GM18858 (cell line): Measurements from ENCODE around the gene OR10J5.
"Not testable (repeated sequence)": the region's sequence is repeated elsewhere in the genome, so short reads cannot be mapped to it uniquely, and the experiment has no call there.

Experiments used
- ATAC-seq: cut with Tn5 transposase; IDR thresholded peaks from one replicate; pipeline ENCODE4 v1.9.1; 2021; ENCODE audit not compliant: unreplicated experiment

OR10J5 gene, protein sequence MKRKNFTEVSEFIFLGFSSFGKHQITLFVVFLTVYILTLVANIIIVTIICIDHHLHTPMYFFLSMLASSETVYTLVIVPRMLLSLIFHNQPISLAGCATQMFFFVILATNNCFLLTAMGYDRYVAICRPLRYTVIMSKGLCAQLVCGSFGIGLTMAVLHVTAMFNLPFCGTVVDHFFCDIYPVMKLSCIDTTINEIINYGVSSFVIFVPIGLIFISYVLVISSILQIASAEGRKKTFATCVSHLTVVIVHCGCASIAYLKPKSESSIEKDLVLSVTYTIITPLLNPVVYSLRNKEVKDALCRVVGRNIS

DNA sequence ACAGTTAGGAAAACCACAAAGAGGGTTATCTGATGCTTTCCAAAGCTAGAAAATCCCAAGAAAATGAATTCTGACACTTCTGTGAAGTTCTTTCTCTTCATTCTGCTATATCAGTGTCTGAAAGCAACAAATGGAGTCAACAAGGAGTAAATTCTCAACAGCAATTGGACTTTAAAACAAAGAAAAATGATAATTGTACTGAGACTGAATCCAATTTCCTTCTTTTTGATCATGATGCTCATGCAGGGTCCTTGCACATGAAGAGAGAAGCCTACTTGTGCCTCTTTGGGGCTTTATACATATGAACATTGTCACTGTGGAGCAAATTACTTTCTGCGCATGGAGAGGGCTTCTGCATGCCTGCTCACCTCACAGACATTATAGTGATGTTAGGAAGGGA is at the start of gene OR10J5:
OR10J5 (minus strand) TSS at position 101 of the 400 bp plus-strand sequence; CDS start at position 101, 0 bp downstream.
- no peak for ATAC-seq

DNA sequence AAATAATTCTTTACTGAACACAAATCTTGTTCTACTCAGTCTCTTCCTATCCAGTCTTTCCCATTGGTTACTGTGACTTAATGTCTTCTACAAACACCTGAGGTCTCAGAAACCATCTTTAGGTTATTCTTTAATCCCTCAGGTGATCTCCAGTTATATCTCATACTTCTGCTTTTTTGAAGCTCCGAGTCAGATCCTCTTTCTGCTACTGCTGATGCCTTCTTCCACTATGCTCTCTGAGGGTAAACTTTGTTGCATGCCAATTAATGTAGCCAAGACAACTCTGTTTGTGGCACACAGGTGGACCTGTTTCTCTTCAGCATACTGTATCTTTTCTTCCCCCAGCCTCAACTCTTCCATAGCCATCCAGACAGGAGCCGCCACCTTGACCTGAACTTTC is 48.7 kb upstream of the OR10J5 start:
- ATAC-seq: no peak

DNA sequence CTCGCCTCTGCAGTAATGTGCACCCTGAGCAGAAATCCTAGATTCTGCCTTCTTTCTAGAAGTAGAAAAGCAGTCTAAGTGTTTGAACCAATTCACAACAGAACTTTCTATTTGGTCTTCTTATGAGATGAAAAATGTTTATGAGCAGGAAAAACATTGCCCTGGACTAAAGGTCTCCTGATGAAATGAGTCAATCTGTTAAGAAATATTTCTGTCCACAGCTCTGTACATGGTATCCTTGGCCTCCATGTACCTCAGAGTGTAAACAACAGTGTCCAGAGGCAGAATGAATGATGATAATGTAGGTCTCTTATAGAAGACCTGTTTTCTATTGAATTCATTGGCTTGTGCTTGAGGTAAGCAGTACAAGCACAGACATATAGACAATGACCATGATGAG is 45.6 kb upstream of the OR10J5 start:
- no peak for ATAC-seq

DNA sequence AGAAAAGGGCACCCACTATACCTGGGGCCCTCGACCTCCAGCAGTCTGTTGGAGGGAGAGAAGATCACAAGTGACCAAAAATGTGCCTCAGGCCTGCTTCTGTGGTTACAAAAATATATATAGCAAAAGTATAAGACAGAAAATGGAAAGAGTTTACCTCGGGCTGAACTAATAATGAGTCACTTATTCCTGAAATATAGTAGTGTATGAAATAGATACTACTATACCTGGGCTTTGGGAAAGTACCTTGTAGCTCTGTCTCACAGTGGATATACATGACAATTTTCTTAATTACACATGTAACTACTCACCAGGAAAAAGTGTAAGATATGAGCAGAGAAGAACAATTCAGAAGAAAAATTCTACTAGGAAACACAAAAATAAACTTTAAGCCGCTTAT is 44.5 kb upstream of the OR10J5 start:
- ATAC-seq: peak; percentile 47

DNA sequence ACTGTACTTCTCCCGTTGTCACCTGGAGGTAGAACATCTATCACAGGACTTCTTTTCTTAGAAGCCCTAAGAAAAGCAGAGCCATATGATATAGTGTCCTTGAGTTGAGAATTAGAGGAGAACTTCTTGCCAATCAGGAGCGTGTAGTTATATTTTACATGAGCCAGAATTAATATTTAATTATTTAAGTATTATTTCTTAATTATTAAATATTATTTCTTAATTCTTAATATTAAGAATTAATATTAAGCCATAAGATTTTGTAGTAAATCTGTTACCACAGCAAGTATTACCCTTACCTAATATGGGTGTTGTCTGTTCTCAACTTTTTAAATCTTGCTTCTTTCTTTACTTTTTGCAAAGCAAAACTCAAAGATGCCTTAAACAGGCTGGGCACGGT is 41.6 kb upstream of the OR10J5 start:
- no peak for ATAC-seq

DNA sequence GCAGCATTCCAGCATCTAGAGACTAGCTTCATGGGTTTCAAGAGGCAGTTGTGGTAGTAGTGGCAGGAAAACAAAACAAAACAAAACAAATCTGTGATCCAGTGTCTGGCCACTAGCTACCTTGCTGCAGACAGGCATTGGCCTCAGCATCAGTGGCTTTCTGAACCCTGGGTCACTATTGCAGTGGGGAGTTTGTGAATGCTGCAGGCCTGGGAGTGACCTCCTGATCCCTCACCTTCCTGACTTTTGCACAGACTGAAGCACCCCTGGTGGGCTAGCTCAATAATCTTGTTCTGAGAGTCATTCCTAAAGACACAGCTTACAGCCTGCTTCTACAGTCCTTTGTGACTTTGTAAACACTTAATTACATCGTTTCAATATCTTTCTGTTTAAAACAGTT is 26.9 kb upstream of the OR10J5 start:
- ATAC-seq: no peak

DNA sequence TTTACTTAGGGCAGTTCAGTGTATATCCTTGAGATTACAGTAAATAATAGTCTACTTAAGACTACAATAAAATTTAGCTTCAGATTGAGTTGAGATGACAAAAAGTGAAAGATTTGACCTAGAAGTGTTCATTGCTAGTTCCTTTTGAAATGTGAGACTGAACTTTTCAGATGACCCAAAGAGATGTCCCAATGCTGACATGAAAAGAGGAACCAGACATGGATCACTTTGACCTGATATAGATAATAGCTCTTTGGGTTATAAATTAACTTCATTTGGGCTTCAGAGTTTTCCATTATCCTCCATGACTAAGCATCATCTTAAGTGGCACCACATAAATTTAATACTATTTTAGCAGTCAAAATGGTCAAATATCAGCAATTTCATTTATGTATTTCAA is 25.7 kb upstream of the OR10J5 start:
- ATAC-seq: no peak

DNA sequence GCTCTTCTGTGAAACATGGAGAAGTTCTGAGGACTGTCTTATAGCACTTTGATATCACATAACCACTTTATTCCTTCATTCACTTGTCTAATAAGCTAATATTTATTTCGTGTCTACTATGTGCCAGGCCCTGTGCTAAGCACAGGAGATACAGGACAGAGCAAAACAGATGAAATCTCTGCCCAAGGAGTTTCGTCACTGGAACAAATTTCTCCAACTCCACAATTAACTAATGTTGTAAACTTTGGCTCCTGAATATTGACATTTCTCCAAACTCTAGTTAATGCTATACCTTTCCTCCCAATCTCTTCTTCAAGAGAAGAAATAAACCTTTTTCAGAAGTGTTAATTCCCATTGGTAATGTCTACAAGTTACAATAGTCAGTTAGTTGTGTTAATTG is 24.8 kb upstream of the OR10J5 start:
- no peak for ATAC-seq

DNA sequence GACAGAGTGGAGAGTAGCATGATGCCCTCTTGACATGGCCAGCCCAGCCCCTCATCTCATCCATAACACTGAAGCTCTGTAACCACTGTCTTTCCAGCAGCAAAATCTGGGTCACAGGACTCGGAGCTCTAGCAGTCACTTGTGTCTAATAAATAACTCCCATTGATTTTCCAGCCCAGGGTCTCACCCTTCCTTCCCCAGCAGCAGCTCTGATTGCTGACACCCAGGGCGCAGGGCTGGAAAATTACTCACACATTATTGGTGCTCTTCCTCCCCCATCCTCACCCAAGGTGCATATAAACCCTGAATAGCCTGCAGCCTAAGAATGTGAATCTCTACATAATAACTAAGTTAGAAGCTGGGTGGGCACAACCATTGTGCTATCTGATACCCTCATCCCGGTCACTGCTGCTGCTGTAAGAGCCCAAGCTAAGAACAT is 21.1 kb upstream of the OR10J5 start:
- no peak for ATAC-seq

DNA sequence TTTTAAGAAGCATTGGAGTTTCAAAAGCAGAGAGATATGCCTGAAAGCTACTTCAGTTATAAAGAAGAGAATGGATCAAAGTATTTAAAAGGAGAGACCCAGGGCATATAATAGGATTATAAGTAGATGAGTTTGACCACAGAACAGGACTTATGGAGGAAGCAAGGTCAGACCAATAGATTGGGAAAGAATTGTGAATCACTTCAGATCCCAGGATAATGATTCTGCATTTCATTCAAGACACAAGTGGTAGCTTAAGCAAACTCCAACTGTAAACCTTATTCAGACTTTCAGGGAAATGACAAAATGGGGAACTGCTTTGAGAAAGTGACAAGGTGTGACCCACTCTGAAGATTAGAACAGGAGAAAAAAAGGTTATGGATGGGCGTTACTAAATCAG is 18.9 kb upstream of the OR10J5 start:
- no peak for ATAC-seq

DNA sequence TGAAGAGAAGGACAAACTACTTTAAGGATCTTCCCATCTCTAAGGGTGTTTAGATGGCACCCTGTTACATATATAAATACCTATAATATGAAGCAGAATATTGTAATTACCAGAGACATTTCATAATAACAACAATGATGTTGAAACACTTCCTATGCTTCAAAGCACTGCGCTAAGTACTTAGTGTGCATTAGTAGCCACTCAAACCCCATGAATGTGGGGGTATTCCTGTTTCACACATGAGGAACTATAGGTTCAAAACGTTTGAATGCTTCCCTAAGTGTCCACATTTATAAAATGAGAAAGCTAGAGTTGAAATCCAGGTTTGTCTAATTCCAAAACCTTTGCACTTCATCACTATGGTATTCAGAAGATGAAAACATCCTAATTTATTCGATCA is 18.5 kb upstream of the OR10J5 start:
- ATAC-seq: no peak

DNA sequence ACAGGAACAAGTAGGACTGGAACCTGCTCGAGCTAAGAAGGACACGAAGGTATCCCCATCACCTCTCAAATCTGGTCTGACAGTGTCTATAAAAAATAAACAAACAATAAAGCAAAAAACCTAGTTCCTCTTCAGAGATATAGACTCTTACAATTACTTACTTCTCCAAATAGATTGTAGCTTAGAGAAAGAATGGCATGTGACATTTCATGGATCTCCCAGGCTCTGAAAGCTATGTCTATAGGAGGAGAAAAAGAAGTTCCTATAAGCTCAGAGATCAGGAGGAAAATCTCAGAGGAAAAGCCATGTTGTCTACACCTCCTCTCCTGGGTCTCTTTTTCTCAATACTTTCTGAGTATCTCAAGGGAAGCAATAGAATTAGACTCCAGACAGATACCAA is 12.3 kb upstream of the OR10J5 start:
- ATAC-seq: no peak

DNA sequence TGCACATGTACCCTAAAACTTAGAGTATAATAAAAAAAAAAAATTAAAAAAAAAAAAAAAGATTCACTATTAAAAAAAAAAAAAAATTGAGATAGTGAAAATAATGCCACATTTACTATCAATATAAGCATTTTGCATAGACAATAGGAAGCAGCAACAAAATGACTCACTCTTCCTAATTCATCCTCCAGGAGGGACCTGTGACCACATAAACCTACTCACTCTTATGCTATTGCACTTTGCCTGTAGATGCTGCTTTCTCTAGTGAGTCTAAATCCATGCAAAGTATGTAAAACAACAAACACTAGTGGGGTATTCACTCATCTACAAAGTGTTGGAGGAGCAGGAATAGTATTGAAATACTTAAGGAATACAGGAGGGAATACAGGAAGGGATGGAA is 2.9 kb downstream of the OR10J5 start:
- ATAC-seq: no peak

DNA sequence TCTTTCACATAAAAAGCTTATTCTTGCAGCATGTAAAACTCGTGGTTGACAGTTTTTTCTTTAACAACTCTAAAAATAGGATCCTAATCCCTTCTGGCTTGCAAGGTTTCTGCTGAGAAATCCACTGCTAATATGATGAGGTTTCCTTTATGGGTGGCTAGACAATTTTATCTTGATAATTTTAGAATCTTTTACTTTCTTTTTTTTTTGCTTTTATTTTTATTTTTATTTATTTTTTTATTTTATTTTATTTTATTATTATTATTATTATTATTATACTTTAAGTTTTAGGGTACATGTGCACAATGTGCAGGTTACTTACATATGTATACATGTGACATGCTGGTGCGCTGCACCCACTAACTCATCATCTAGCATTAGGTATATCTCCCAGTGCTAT is 11.0 kb downstream of the OR10J5 start:
- not testable (repeated sequence) for ATAC-seq

DNA sequence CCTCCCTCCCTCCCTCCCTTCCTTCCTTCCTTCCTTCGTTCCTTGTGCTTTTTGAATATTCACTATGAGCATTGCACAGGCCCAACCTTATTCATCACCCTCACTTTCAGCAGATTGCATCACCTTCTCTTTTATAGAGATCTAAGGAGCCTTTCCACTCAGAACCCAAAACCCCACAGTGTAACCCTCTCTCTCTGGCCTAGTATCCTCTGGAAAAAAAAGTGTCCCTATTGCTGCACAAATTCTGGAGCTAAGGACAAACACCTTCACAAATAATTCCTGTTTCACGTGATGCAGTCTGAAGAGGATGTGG is 25.6 kb downstream of the OR10J5 start:
- ATAC-seq: no peak

DNA sequence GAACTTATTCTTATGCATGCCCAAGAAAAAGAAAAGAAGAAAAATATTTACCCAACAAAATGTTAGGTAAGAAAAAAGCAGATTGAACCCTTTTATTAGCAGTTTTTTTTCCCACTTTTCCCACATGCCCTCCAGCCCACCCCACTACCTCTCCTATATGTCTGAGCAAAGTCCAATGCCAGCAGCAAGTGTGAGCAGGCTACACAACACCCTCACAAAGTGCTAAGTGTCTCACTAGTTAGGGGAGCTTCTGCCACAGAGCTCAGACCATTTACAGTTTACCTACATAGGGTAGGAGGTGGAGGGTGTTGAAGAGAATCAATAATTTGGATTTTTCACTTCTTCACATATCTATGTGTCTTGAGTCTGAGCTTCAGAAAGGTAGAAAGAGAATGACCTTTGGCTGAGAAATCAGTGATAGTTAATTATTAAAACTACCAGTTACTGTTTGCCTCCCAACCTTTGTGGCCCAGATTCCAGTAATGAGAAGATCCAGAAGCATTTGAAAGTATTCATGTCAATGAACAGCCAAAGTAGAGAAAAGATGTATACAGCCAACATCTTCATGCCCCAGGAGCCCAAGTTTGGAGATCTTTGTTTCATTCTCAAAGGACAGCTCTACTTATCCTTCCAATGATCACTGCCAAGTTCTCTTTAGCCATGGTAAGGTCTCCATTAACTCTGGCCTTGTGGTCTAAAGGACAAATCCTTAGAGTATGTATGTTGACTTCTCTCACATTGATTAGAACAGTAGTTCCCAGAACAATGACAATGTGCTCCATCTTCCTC is 26.2 kb downstream of the OR10J5 start:
- ATAC-seq: no peak

DNA sequence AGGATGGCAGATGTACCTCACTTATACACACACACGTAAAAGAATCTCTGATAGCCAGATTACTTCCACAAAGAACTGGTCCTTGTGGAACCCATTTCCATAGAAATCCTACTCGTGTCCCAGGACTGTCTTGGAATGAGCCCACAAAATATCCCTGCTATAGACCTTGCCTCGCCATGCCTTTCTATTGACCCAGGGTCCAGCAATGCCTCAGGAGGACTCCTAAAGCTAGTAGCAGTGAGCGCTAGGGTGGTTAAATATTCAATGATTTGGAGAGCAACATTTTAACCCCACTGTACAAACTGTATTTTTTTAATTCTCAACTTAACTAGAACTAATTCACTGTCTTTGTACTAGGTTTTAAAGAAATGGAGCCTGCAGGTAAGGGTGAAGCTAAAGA is 26.9 kb downstream of the OR10J5 start:
- ATAC-seq: no peak

DNA sequence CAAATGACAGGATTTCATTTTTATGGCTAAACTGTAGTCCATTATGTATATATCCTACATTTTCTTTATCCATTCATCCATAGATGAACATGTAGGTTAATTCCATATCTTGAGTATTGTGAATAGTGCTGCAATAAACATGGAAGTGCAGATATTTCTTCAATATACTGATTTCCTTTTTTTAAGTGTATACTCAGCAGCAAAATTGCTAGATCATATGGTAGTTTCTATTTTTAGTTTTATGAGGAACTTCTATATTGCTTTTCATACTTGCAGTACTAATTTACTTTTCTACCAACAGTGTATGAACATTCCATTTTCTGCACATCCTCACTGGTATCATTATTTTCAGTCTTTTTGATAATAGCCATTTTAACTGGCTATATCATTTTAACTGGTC is 30.1 kb downstream of the OR10J5 start:
- ATAC-seq: no peak

DNA sequence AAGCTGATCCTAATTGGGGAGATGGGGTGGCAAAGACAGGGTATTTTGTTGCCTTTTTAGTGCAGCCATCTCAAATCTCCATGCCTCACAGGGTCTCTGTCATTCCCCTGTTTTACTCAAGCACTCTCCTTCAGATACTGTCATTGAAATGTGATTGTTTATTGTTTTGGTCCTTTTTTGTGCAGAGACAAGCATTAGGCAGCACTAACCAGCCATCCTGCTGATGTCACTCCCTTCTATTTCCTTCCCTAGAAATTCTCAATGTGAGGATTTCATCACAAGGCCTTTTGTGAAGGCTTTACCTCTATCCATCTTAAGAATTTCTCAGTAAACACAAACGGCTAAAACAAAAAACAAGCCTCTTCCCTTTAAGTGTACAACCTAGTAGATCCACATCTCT is 34.7 kb downstream of the OR10J5 start:
- no peak for ATAC-seq

DNA sequence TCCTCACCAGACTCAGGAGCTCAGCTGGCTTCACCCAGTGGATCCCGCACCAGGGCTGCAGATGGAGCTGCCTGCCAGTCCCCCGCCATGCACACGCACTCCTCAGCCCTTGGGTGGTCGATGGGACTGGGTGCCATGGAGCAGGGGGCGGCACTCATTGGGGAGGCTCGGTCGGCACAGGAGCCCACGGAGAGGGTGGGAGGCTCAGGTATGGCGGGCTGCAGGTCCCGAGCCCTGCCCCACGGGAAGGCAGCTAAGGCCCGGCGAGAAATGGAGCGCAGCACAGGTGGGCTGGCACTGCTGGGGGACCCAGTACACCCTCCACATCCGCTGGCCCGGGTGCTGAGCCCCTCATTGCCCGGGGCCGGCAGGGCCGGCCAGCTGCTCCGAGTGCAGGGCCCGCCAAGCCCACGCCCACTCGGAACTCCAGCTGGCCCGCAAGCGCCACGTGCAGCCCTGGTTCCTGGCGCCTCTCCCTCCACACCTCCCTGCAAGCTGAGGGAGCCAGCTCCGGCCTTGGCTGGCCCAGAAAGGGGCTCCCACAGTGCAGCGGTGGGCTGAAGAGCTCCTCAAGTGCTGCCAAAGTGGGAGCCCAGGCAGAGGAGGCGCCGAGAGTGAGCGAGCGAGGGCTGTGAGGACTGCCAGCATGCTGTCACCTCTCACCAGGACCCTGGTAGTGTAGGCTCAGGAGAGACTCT is 41.1 kb downstream of the OR10J5 start:
- not testable (repeated sequence) for ATAC-seq

DNA sequence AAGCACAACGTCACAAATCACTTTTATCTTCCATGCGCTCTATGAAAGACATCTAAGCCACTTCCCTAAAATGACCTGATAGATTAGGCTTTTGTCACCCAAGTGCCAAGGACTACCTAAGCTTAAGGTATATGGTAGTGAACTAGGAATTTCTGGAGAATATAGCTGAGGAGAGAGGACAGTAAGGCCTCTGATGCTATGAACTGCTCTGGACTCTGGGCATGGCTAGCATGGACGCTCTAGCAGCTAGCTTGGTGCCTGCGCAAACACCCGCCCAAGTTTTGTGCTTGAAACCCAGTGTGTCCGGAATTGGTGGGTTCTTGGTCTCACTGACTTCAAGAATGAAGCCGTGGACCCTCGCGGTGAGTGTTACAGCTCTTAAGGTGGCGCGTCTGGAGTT is 42.5 kb downstream of the OR10J5 start:
- no peak for ATAC-seq
